ENCODE measurements around the gene AATF.
A peak's percentile ranks its signal among the peaks of the same experiment; 100 is the strongest.
"Not testable (repeated sequence)": the region's sequence is repeated elsewhere in the genome, so short reads cannot be mapped to it uniquely, and the experiment has no call there.

Gene AATF

GRCh38 chr17:37051381-37051780 lies 102.6 kb downstream of the AATF start:
- no peak for DNase-seq

GRCh38 chr17:37051833-37052232 lies 103.1 kb downstream of the AATF start:
- DNase-seq, result no peak

- DNase-seq, result no peak
These were observed 103.7 kb downstream of the AATF start for GRCh38 chr17:37052450-37052849.

- no peak for DNase-seq
These were observed 106.1 kb downstream of the AATF start for GRCh38 chr17:37054894-37055293.

- no peak for DNase-seq
These were observed 107.9 kb downstream of the AATF start for GRCh38 chr17:37056622-37057021.

GRCh38 chr17:37059493-37059892 lies 110.7 kb downstream of the AATF start:
- DNase-seq, result no peak

GRCh38 chr17:37060094-37060493 lies 111.3 kb downstream of the AATF start:
- no peak for DNase-seq

- no peak for DNase-seq
These were observed 112.2 kb downstream of the AATF start for GRCh38 chr17:37060928-37061327.

- DNase-seq, result no peak
These were observed 113.3 kb downstream of the AATF start for GRCh38 chr17:37062021-37062420.

GRCh38 chr17:37064206-37064605 lies 115.5 kb downstream of the AATF start:
- DNase-seq, result no peak

- no peak for DNase-seq
These were observed 116.2 kb downstream of the AATF start for GRCh38 chr17:37064956-37065355.

- DNase-seq, result no peak
These were observed 117.0 kb downstream of the AATF start for GRCh38 chr17:37065486-37066321.

- no peak for DNase-seq
These were observed 117.8 kb downstream of the AATF start for GRCh38 chr17:37066322-37067255.

- DNase-seq, result peak; percentile 25
These were observed 118.9 kb downstream of the AATF start for GRCh38 chr17:37067555-37068111.

- DNase-seq, result no peak
These were observed 119.5 kb downstream of the AATF start for GRCh38 chr17:37068266-37068665.

- no peak for DNase-seq
These were observed 120.3 kb downstream of the AATF start for GRCh38 chr17:37069087-37069486.

GRCh38 chr17:37073464-37073863 lies 124.7 kb downstream of the AATF start:
- DNase-seq, result not testable (repeated sequence)

- DNase-seq, result no peak
These were observed 130.4 kb downstream of the AATF start for GRCh38 chr17:37079065-37079708.

GRCh38 chr17:37079735-37080134 lies 131.0 kb downstream of the AATF start:
- no peak for DNase-seq

GRCh38 chr17:37081287-37081686 lies 132.5 kb downstream of the AATF start:
- no peak for DNase-seq

- no peak for DNase-seq
These were observed 133.6 kb downstream of the AATF start for GRCh38 chr17:37082311-37082860.

GRCh38 chr17:37082985-37083384 lies 134.2 kb downstream of the AATF start:
- DNase-seq, result no peak

- DNase-seq, result peak; percentile 8
These were observed 134.7 kb downstream of the AATF start for GRCh38 chr17:37083456-37083855.
